ENCODE measurements around the gene PCED1B. TPM values are rescaled to one million over a fixed set of nuclear protein-coding genes. Genes with fewer than 3 reads are reported as not detected.

Gene PCED1B
- total and polyA plus RNA-seq, 8 donors: 0.60 to 8.1 (median 1.3) TPM

DNA sequence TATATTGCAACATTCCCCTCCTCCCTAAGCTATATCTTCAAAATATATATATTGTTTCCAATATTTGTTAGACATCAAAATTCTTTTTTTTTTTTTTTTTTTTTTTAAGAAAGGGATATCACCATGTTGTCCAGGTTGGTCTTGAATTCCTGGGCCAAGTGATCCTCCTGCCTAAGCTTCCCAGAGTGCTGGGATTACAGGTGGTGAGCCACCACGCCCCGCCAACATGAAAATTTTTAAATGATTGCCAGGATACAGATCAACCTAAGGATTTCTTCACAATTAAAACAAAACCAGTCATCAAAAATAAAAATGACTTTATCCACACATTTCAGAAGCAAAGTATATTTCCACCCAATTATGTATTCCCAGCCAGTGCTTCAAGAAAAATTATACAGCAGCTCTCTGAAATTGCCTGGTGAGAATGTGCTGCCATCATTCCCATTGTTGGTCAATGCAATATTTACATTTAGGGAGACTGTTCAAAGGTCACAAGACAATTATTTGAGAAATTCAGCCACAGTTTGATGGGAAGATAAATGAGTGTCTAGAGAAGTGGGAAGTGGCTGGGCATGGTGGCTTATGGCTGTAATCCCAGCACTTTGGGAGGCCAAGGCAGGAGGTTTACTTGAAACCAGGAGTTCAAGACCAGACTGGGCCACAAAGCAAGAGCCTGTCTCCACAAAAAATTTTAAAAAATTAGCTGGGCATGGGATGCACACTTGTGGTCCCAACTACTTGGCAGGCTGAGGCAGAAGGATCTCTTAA is 142.0 kb downstream of the PCED1B start:
- H3K27me3 ChIP-seq: no peaks in the 10 kb centered on the region
- TF ChIP-seq CTCF (IDR thresholded peaks at IDR 0.05): no peak
- no peaks in the 10 kb centered on the region for H3K36me3 ChIP-seq
- H3K4me3 ChIP-seq: no peak overlapping the region
- no peak for ATAC-seq
- intact Hi-C loops (cut with DNase I): no loop called here
- H3K9me3 ChIP-seq: no peaks in the 10 kb centered on the region
- H3K4me1 ChIP-seq: peaks cover 4 to 33% of the 10 kb centered on the region in 2 donors
- DNase-seq: no peak
- no peak overlapping the region for H3K27ac ChIP-seq

- Histone ChIP-seq H3K4me1 (peaks cover 4 to 33% of the 10 kb centered on the region in 2 donors), H3K4me3 (no peak overlapping the region), H3K27ac (peak overlapping the region in 1 of 2 donors; percentile 53), H3K9me3 (no peaks in the 10 kb centered on the region), H3K27me3 (no peaks in the 10 kb centered on the region), H3K36me3 (no peaks in the 10 kb centered on the region)
- ATAC-seq: no peak
- TF ChIP-seq CTCF (IDR thresholded peaks at IDR 0.05): no peak
- DNase-seq: no peak
- intact Hi-C loops (cut with DNase I): no loop called here
These were observed 143.2 kb downstream of the PCED1B start for GRCh38 chr12:47222520-47223030.

GRCh38 chr12:47223031-47223847 is 143.8 kb downstream of the PCED1B start:
- H3K4me1 ChIP-seq: peaks cover 4 to 33% of the 10 kb centered on the region in 2 donors
- no peak for TF ChIP-seq CTCF (IDR thresholded peaks at IDR 0.05)
- no peaks in the 10 kb centered on the region for H3K27me3 ChIP-seq
- H3K36me3 ChIP-seq: no peaks in the 10 kb centered on the region
- peak overlapping the region in 1 of 2 donors; percentile 53 for H3K27ac ChIP-seq
- DNase-seq: no peak
- ATAC-seq: no peak
- H3K4me3 ChIP-seq: no peak overlapping the region
- no peaks in the 10 kb centered on the region for H3K9me3 ChIP-seq
- intact Hi-C loops (cut with DNase I): no loop called here

- peaks cover 4 to 33% of the 10 kb centered on the region in 2 donors for H3K4me1 ChIP-seq
- no peaks in the 10 kb centered on the region for H3K9me3 ChIP-seq
- H3K27ac ChIP-seq: peak overlapping the region in 1 of 2 donors; percentile 53
- H3K4me3 ChIP-seq: no peak overlapping the region
- no peak for DNase-seq
- peak; percentile 26 for ATAC-seq
- intact Hi-C loops (cut with DNase I): no loop called here
- no peaks in the 10 kb centered on the region for H3K27me3 ChIP-seq
- no peak for TF ChIP-seq CTCF (IDR thresholded peaks at IDR 0.05)
- no peaks in the 10 kb centered on the region for H3K36me3 ChIP-seq
These were observed 144.4 kb downstream of the PCED1B start for GRCh38 chr12:47223848-47224213.

DNA sequence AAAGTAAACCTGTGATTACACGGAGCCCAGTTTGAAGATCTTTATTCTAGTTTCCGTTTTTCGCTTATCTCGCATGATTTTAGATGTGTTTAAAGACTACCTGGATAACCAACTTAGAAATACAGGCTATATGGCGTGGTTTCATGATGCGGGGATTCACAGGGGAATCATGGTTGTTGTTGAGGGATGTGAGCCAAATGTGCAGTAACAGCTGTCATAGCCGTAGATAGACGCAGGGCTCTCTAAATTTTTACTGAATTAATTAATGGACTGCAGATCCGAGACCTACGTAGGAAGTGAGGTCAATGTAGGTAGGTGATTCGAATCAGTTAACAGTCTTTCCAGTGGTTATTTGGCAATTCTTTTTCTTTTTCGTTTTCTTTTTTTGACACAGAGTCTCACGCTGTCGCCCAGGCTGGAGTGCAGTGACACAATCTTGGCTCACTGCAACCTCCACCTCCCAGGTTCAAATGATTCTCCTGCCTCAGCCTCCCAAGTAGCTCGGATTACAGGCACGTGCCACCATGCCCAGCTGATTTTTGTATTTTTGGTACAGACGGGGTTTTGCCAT is 145.2 kb downstream of the PCED1B start:
- no peak for ATAC-seq
- no peak overlapping the region for H3K27ac ChIP-seq

More for the DNA sequence above, 145.2 kb downstream of the PCED1B start:
- intact Hi-C loops (cut with DNase I): no loop called here
- no peaks in the 10 kb centered on the region for H3K27me3 ChIP-seq
- H3K36me3 ChIP-seq: no peaks in the 10 kb centered on the region
- no peaks in the 10 kb centered on the region for H3K9me3 ChIP-seq
- no peak overlapping the region for H3K4me3 ChIP-seq
- DNase-seq: no peak
- H3K4me1 ChIP-seq: peaks cover 4 to 33% of the 10 kb centered on the region in 2 donors
- no peak for TF ChIP-seq CTCF (IDR thresholded peaks at IDR 0.05)
